Measurements from ENCODE around the gene DHX15.

GRCh38 chr4:24578364-24578763 lies 6.0 kb downstream of the DHX15 start:
- TF ChIP-seq POLR2A (IDR thresholded peaks at IDR 0.05; ENCODE audit: low read length), result no peak
- no peak for TF ChIP-seq GATA1 (IDR thresholded peaks at IDR 0.05; ENCODE audit: low read depth, low read length)
